WERI-Rb-1 (cell line): Measurements from ENCODE around the gene TSPYL1.

ENCODE experiments used
- DNase-seq: peaks from one replicate; pipeline ENCODE4 v3.0.0-alpha.2; 2020
- H3K27ac ChIP-seq: fragments of 250-450 bp; sonication (Bioruptor Pico); 2 replicates; pipeline ENCODE4 v1.5.1; 2020; ENCODE audit warnings: mild to moderate bottlenecking, moderate library complexity
- H3K27me3 ChIP-seq: fragments of 250-450 bp; sonication (Bioruptor Pico); 2 replicates; pipeline ENCODE4 v1.5.1; 2021; ENCODE audit warnings: mild to moderate bottlenecking, low read depth, moderate library complexity; ENCODE audit not compliant: insufficient read depth, severe bottlenecking
- H3K36me3 ChIP-seq: fragments of 250-450 bp; sonication (Bioruptor Pico); 2 replicates; pipeline ENCODE4 v1.5.1; 2020; ENCODE audit warnings: mild to moderate bottlenecking, moderate library complexity
- H3K4me3 ChIP-seq: 2 replicates; pipeline ENCODE4 v1.5.1; 2011; ENCODE audit warnings: low read depth, mild to moderate bottlenecking, control low read depth, low read length
- H3K9me3 ChIP-seq: fragments of 250-450 bp; sonication (Bioruptor Pico); 2 replicates; pipeline ENCODE4 v1.5.1; 2021; ENCODE audit warnings: mild to moderate bottlenecking, moderate library complexity; ENCODE audit not compliant: severe bottlenecking
- CTCF ChIP-seq: IDR thresholded peaks from 2 replicates; pipeline ENCODE4 v1.5.1; 2011; ENCODE audit warnings: low read depth, mild to moderate bottlenecking, control low read depth, inconsistent platforms, low read length

TSPYL1 gene

GRCh38 chr6:116279232-116280160 lies at the start of gene TSPYL1:
Gene TSPYL1 (minus strand): TSS chr6:116279930. CDS start chr6:116279830, 100 bp downstream.
- peak; percentile 95 for DNase-seq
- Histone ChIP-seq H3K4me3 (peak within 1 kb of the TSS; percentile 85), H3K27me3 (no peaks in the 10 kb centered on the region), H3K27ac (peak within 1 kb of the TSS; percentile 96), H3K36me3 (peaks cover 34% of the 10 kb centered on the region), H3K9me3 (no peaks in the 10 kb centered on the region)
- no peak for TF ChIP-seq CTCF

- H3K4me3 ChIP-seq = no peak overlapping the region
- no peak for DNase-seq
- no peak for TF ChIP-seq CTCF
- no peak overlapping the region for H3K27ac ChIP-seq
- H3K9me3 ChIP-seq = no peaks in the 10 kb centered on the region
- no peaks in the 10 kb centered on the region for H3K27me3 ChIP-seq
- H3K36me3 ChIP-seq = no peaks in the 10 kb centered on the region
Observed at GRCh38 chr6:116329156-116329555, 49.4 kb upstream of the TSPYL1 start.

GRCh38 chr6:116328528-116328903 lies 48.8 kb upstream of the TSPYL1 start:
- no peaks in the 10 kb centered on the region for H3K27me3 ChIP-seq
- no peak for TF ChIP-seq CTCF
- DNase-seq = no peak

GRCh38 chr6:116327803-116328527 lies 48.2 kb upstream of the TSPYL1 start:
- no peaks in the 10 kb centered on the region for H3K9me3 ChIP-seq
- H3K36me3 ChIP-seq = no peaks in the 10 kb centered on the region
- DNase-seq = no peak
- TF ChIP-seq CTCF = no peak
- H3K27me3 ChIP-seq = no peaks in the 10 kb centered on the region
- no peak overlapping the region for H3K4me3 ChIP-seq
- no peak overlapping the region for H3K27ac ChIP-seq

More at GRCh38 chr6:116328528-116328903, 48.8 kb upstream of the TSPYL1 start:
- Histone ChIP-seq H3K9me3 (no peaks in the 10 kb centered on the region), H3K36me3 (no peaks in the 10 kb centered on the region), H3K27ac (no peak overlapping the region), H3K4me3 (no peak overlapping the region)

GRCh38 chr6:116326996-116327395 lies 47.3 kb upstream of the TSPYL1 start:
- TF ChIP-seq CTCF = no peak
- Histone ChIP-seq H3K9me3 (no peaks in the 10 kb centered on the region), H3K27ac (no peak overlapping the region), H3K27me3 (no peaks in the 10 kb centered on the region), H3K4me3 (no peak overlapping the region), H3K36me3 (no peaks in the 10 kb centered on the region)
- DNase-seq = no peak
